K562 (cell line): ENCODE measurements around the gene SIGLEC15. TPM values are rescaled to one million over a fixed set of nuclear protein-coding genes. Genes with fewer than 3 reads are reported as not detected.

Experiments used
- ATAC-seq: fragments of 200-7000 bp; cut with Tn5 transposase; 3 replicates; pipeline ENCODE4 v1.9.1; 2020; ENCODE audit warnings: moderate library complexity
- BruUV-seq: library from RNA; stranded (reverse); fragments of 400-500 nt; replicated peaks from 2 replicates; lab custom pipeline; 2021; lab: Mats Ljungman, UMichigan
- CTCF ChIA-PET: fragments of 300-600 bp; formaldehyde crosslinking; extraction: SDS; loops from one replicate; lab custom pipeline; 2021; ENCODE audit warnings: low intra/inter-chr PET ratio; lab: Yijun Ruan, JAX
- POLR2A ChIA-PET: fragments of 300-600, 350-650 bp; sonication (Branson Sonifier 250); formaldehyde crosslinking; extraction: SDS; loops from one replicate; lab custom pipeline; 2021; ENCODE audit warnings: antibody characterized with exemption, inconsistent platforms; lab: Yijun Ruan, JAX
- DNase-seq, 4 experiments: peaks; one replicate each; pipeline versions ENCODE4 v3.0.0 to v3.0.0-alpha.2; 2011 to 2018; ENCODE audit warnings: low spot score in 3 of 4, mixed read lengths in 3 of 4; ENCODE audit errors: extremely low read depth in 1 of 4
- FAIRE-seq: peaks from 2 replicates; lab custom pipeline; 2011; peaks lifted over from hg19 to GRCh38; lab: Jason Lieb, UNC
- H2AFZ ChIP-seq: 2 replicates; pipeline ENCODE4 v1.6.0; 2011; ENCODE audit warnings: low read depth, low read length, control low read depth, inconsistent platforms
- H3K27ac ChIP-seq: fragments of 200-600 bp; 3 replicates; pipeline ENCODE4 v1.8.0; 2011; ENCODE audit warnings: low read depth, mild to moderate bottlenecking, control low read depth, inconsistent platforms, low read length, moderate library complexity, mixed read lengths; ENCODE audit errors: extremely low read depth
- H3K27me3 ChIP-seq, 2 experiments: fragments of 300-600 bp in 1 of 2; 2 replicates in 1 of 2; 3 replicates in 1 of 2; pipeline versions ENCODE4 v1.6.0 to v1.8.0; 2011; ENCODE audit warnings: inconsistent platforms in 2 of 2, low read length in 2 of 2, mild to moderate bottlenecking in 1 of 2, mixed read lengths in 1 of 2, moderate library complexity in 1 of 2; ENCODE audit not compliant: control insufficient read depth in 2 of 2, insufficient read depth in 2 of 2
- H3K36me3 ChIP-seq: fragments of 300-600 bp; 3 replicates; pipeline ENCODE4 v1.8.0; 2011; ENCODE audit warnings: mild to moderate bottlenecking, low read length, inconsistent platforms; ENCODE audit not compliant: control insufficient read depth, insufficient read depth
- H3K4me1 ChIP-seq, 2 experiments: fragments of 200-600 bp in 1 of 2; replicated peaks in 1 of 2; 2 replicates in 1 of 2; 3 replicates in 1 of 2; pipeline versions ENCODE4 v1.5.1 to v1.8.0; 2011; ENCODE audit warnings: inconsistent platforms in 2 of 2, low read length in 2 of 2, mild to moderate bottlenecking in 1 of 2, mixed read lengths in 1 of 2, moderate library complexity in 1 of 2; ENCODE audit not compliant: control insufficient read depth in 2 of 2, insufficient read depth in 2 of 2
- H3K4me2 ChIP-seq: 2 replicates; pipeline ENCODE4 v1.6.1; 2011; ENCODE audit warnings: low read length, control low read depth, inconsistent platforms, mixed read lengths; ENCODE audit not compliant: insufficient read depth
- H3K4me3 ChIP-seq: fragments of 200-600 bp; sonication (generic), shearing (Covaris generic); 2 replicates; pipeline ENCODE4 v1.5.1; 2016; ENCODE audit warnings: control low read depth, inconsistent platforms
- H3K79me2 ChIP-seq: fragments of 200-600 bp; 3 replicates; pipeline ENCODE4 v1.8.0; 2011; ENCODE audit warnings: low read length, inconsistent platforms; ENCODE audit not compliant: control insufficient read depth, insufficient read depth
- H3K9ac ChIP-seq, 2 experiments: 2 replicates each; pipeline versions ENCODE4 v1.6.0 to v1.6.1; 2011; ENCODE audit warnings: low read depth in 2 of 2, low read length in 2 of 2, control low read depth in 1 of 2, inconsistent platforms in 1 of 2, mild to moderate bottlenecking in 1 of 2, mixed read lengths in 1 of 2; ENCODE audit not compliant: insufficient read depth in 1 of 2
- H3K9me1 ChIP-seq: one replicate; pipeline ENCODE4 v1.6.0; 2011; ENCODE audit warnings: inconsistent platforms, mild to moderate bottlenecking, low read length, moderate library complexity; ENCODE audit not compliant: control insufficient read depth, insufficient read depth
- H3K9me3 ChIP-seq: replicated peaks from 2 replicates; pipeline ENCODE4 v1.5.1; 2011; ENCODE audit warnings: low read depth, low read length, inconsistent platforms; ENCODE audit not compliant: control insufficient read depth, insufficient read depth
- H4K20me1 ChIP-seq: replicated peaks from 2 replicates; pipeline ENCODE4 v1.6.1; 2011; ENCODE audit warnings: low read length, inconsistent platforms, mixed read lengths; ENCODE audit not compliant: control insufficient read depth, insufficient read depth
- ATF3 ChIP-seq, 2 experiments: fragments of 450-650 bp in 1 of 2; sonication (generic) in 1 of 2; formaldehyde crosslinking in 1 of 2; IDR thresholded peaks in 1 of 2; conservative IDR thresholded peaks in 1 of 2; 2 replicates each; pipeline versions ENCODE4 v1.6.1 to v1.8.1; 2016 to 2023; ENCODE audit warnings: mild to moderate bottlenecking in 2 of 2, moderate library complexity in 2 of 2, inconsistent platforms in 1 of 2, missing genetic modification reagents in 1 of 2
- EGR1 ChIP-seq: fragments of 450-650 bp; conservative IDR thresholded peaks from 2 replicates; pipeline ENCODE4 v1.6.1; 2017; ENCODE audit warnings: mild to moderate bottlenecking
- FOSL1 ChIP-seq: fragments of 200-800 bp; sonication (Bioruptor generic); conservative IDR thresholded peaks from 2 replicates; pipeline ENCODE4 v1.6.1; 2016; ENCODE audit warnings: missing genetic modification characterization, missing compliant biosample characterization
- HNRNPUL1 ChIP-seq: fragments of 200-400 bp; formaldehyde crosslinking; IDR thresholded peaks from 2 replicates; pipeline ENCODE4 v1.6.1; 2017; ENCODE audit warnings: low read length
- MED1 ChIP-seq: sonication (generic); formaldehyde crosslinking; IDR thresholded peaks from 2 replicates; pipeline ENCODE4 v1.8.1; 2023; ENCODE audit warnings: missing genetic modification reagents, borderline replicate concordance
- WGBS: fragments of 100-300 bp; shearing (Covaris generic); methylation state at CpG from one replicate; pipeline ENCODE4 v1.1.6; 2016; ENCODE audit warnings: low coverage, mixed read lengths; ENCODE audit not compliant: insufficient coverage; ENCODE audit errors: missing lambda C conversion rate; 5-methylcytosine and 5-hydroxymethylcytosine counted together
- in situ Hi-C: fragments of 300-500 bp; cut with MboI; formaldehyde crosslinking; loops from 4 replicates; pipeline ENCODE4 v1.15.0; 2018; ENCODE audit warnings: inconsistent platforms, mixed read lengths
- intact Hi-C: fragments of 100-400 bp; cut with micrococcal nuclease; formaldehyde crosslinking; loops from 2 replicates; pipeline ENCODE4 v1.14.2; 2022
- polyA plus RNA-seq, 8 experiments: library from polyadenylated mRNA; depleted of rRNA in 4 of 8; stranded (reverse) in 5 of 8; unstranded in 3 of 8; fragments of >200 nt; fragmentation: Nextera tagmentation in 2 of 8; fragmentation: Illumina TruSeq in 1 of 8; extraction: Ambion mirVana in 2 of 8; extraction: Trizol in 1 of 8; gene quantifications; 2 replicates each; pipeline versions ENCODE4 v1.2.1 to v1.2.3, GENCODE V29; 2011 to 2014; ENCODE audit warnings: inconsistent platforms in 1 of 8, missing spikeins in 1 of 8
- total RNA-seq, 7 experiments: library from RNA; depleted of rRNA in 6 of 7; stranded (reverse); fragments of >200 nt in 6 of 7; fragmentation: Illumina TruSeq in 2 of 7; extraction: Trizol in 2 of 7; gene quantifications; 2 replicates each; pipeline versions ENCODE4 v1.2.1 to v1.2.3, GENCODE V29; 2011 to 2021; ENCODE audit warnings: low replicate concordance in 1 of 7

Gene SIGLEC15
- total and polyA plus RNA-seq, 9 of the 15 experiments (the other 6 are each of a cell fraction or from before 2014, with no cell fraction given), result not detected

- Histone ChIP-seq H2AFZ (no peak overlapping the region), H3K4me2 (no peak overlapping the region), H3K4me3 (no peak overlapping the region), H4K20me1 (no peaks in the 10 kb centered on the region), H3K4me1 (no peaks in the 10 kb centered on the region), H3K27me3 (no peaks in the 10 kb centered on the region), H3K27ac (no peak overlapping the region), H3K9me1 (no peaks in the 10 kb centered on the region), H3K79me2 (no peaks in the 10 kb centered on the region), H3K36me3 (no peaks in the 10 kb centered on the region), H3K9ac (no peak overlapping the region), H3K9me3 (no peaks in the 10 kb centered on the region)
- no peak for FAIRE-seq
- TF ChIP-seq MED1 (CRISPR knock-in tag) (no peak), EGR1 (0 out of 2 replicates have a peak, but pooled peaks have one; percentile 11), HNRNPUL1 (no peak), FOSL1 (tag) (peak; percentile 36; the same call in 1 of the 2 replicates), ATF3 (IDR thresholded peaks at IDR 0.05) (peak; percentile 23; the same call in 1 of the 2 replicates), ATF3 (CRISPR knock-in tag; conservative IDR thresholded peaks at IDR 0.05) (no peak)
- no peak for DNase-seq
- ATAC-seq, result peak; percentile 26; the same call in 2 of the 3 replicates
- in situ Hi-C loops, result no loop called here
- ChIA-PET CTCF (no interaction called here), POLR2A (no interaction called here)
- WGBS, result 0% methylated on average over 2 of the region's 2 CpGs
- intact Hi-C loops, result no loop called here
- BruUV-seq, result no TSS peak
Observed at GRCh38 chr18:45806226-45806625, 19.2 kb upstream of the SIGLEC15 start.
